Osteoblast (primary cell): ENCODE results near the gene VWCE. TPM values are rescaled to one million over a fixed set of nuclear protein-coding genes. Genes with fewer than 3 reads are reported as not detected.
A peak's percentile ranks its signal among the peaks of the same experiment; 100 is the strongest.

Experiments
- DNase-seq: peaks from one replicate; pipeline ENCODE4 v3.0.0; 2011; ENCODE audit warnings: low spot score, mixed read lengths; ENCODE audit not compliant: insufficient read length; ENCODE audit errors: missing footprints
- H2AFZ ChIP-seq: 2 replicates; pipeline ENCODE4 v1.6.0; 2011; ENCODE audit warnings: mild to moderate bottlenecking, low read length
- H3K27ac ChIP-seq: 2 replicates; pipeline ENCODE4 v1.5.1; 2011; ENCODE audit warnings: mild to moderate bottlenecking, low read depth, low read length, moderate library complexity
- H3K27me3 ChIP-seq: 2 replicates; pipeline ENCODE4 v1.6.0; 2012; ENCODE audit warnings: mild to moderate bottlenecking, control low read depth, inconsistent platforms, low read length, moderate library complexity; ENCODE audit not compliant: insufficient read depth
- H3K36me3 ChIP-seq: 2 replicates; pipeline ENCODE4 v1.5.1; 2011; ENCODE audit warnings: mild to moderate bottlenecking, low read length, control low read depth, moderate library complexity; ENCODE audit not compliant: insufficient read depth
- H3K4me1 ChIP-seq: 2 replicates; pipeline ENCODE4 v1.5.1; 2011; ENCODE audit warnings: mild to moderate bottlenecking, low read length, control low read depth, moderate library complexity; ENCODE audit not compliant: insufficient read depth
- H3K4me2 ChIP-seq: 2 replicates; pipeline ENCODE4 v1.6.0; 2011; ENCODE audit warnings: mild to moderate bottlenecking, low read length; ENCODE audit not compliant: insufficient read depth
- H3K4me3 ChIP-seq: fragments of 200-600 bp; sonication (generic); 3 replicates; pipeline ENCODE4 v1.5.1; 2012; ENCODE audit warnings: mild to moderate bottlenecking, low read length, inconsistent platforms; ENCODE audit not compliant: insufficient read depth
- H3K79me2 ChIP-seq: 2 replicates; pipeline ENCODE4 v1.6.0; 2012; ENCODE audit warnings: mild to moderate bottlenecking, low read length, control low read depth, inconsistent platforms; ENCODE audit not compliant: insufficient read depth
- H3K9me3 ChIP-seq: 2 replicates; pipeline ENCODE4 v1.5.1; 2011; ENCODE audit warnings: low read depth, low read length, control low read depth
- H4K20me1 ChIP-seq: 2 replicates; pipeline ENCODE4 v1.6.0; 2012; ENCODE audit warnings: mild to moderate bottlenecking, low read length, control low read depth; ENCODE audit not compliant: insufficient read depth
- total RNA-seq: library from RNA; depleted of rRNA; stranded (reverse); fragments of >200 nt; gene quantifications from 2 replicates; pipeline ENCODE4 v1.2.3, GENCODE V29; 2012
- TF ChIP-seq, protein P1 (sequence below): IDR thresholded peaks from 2 replicates; pipeline ENCODE4 v1.5.1; 2011; ENCODE audit warnings: mild to moderate bottlenecking, low read depth, low read length, moderate library complexity; ENCODE audit errors: extremely low read depth

The VWCE gene
- total RNA-seq, 1 donor: 4.7 TPM

DNA sequence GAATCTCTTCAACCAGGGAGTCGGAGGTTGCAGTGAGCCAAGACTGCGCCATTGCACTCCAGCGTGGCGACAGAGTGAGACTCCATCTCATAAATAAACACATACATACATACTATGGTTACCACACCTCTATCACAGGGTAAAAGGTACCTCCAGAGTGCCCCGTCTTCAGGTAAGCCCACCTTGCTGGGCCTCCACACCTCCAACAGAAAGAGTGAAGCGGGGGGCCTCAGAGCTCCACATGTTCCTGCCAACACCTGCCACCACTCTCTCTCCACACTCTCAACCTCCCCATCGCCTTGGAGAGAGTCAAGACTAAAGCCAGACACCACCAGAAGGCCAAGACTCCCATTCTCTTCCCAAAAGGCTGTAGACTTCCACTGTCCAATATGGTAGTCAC lies 10.3 kb upstream of the VWCE start:
- Histone ChIP-seq H3K79me2 (peaks cover 3% of the 10 kb centered on the region), H3K9me3 (no peaks in the 10 kb centered on the region), H3K4me1 (no peaks in the 10 kb centered on the region), H3K4me2 (no peak overlapping the region), H3K36me3 (peaks cover 93% of the 10 kb centered on the region), H3K27ac (no peak overlapping the region), H3K4me3 (no peak overlapping the region), H4K20me1 (peaks cover 58% of the 10 kb centered on the region), H2AFZ (no peak overlapping the region), H3K27me3 (no peaks in the 10 kb centered on the region)
- no peak for DNase-seq
- TF ChIP-seq, protein P1, sequence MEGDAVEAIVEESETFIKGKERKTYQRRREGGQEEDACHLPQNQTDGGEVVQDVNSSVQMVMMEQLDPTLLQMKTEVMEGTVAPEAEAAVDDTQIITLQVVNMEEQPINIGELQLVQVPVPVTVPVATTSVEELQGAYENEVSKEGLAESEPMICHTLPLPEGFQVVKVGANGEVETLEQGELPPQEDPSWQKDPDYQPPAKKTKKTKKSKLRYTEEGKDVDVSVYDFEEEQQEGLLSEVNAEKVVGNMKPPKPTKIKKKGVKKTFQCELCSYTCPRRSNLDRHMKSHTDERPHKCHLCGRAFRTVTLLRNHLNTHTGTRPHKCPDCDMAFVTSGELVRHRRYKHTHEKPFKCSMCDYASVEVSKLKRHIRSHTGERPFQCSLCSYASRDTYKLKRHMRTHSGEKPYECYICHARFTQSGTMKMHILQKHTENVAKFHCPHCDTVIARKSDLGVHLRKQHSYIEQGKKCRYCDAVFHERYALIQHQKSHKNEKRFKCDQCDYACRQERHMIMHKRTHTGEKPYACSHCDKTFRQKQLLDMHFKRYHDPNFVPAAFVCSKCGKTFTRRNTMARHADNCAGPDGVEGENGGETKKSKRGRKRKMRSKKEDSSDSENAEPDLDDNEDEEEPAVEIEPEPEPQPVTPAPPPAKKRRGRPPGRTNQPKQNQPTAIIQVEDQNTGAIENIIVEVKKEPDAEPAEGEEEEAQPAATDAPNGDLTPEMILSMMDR: no peak

DNA sequence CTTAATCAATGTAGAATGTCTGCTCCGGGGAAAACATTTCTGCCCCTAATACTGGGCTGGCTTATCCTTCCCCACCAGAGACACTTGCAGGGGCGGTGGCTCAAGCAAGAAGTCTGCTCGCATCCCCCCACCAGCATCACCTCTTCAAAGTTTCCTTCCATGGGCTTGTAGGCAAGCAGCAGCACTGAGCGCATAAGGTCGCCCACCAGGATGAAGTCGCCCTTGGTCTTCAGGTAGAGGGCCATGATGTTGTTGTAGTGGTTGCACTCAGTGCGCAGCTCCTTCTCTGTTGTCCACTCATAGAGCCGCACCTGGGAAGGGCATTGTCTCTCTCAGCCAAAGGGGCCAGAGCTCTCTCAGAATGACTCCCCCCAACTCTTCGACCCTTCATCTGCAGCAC lies 8.6 kb upstream of the VWCE start:
- Histone ChIP-seq H3K36me3 (peaks cover 88% of the 10 kb centered on the region), H3K79me2 (peaks cover 2% of the 10 kb centered on the region), H3K4me2 (no peak overlapping the region), H3K27ac (no peak overlapping the region), H4K20me1 (peaks cover 45% of the 10 kb centered on the region), H2AFZ (no peak overlapping the region), H3K4me1 (peaks cover 5% of the 10 kb centered on the region), H3K9me3 (no peaks in the 10 kb centered on the region), H3K4me3 (no peak overlapping the region), H3K27me3 (no peaks in the 10 kb centered on the region)
- TF ChIP-seq, protein P1: no peak
- DNase-seq: no peak

DNA sequence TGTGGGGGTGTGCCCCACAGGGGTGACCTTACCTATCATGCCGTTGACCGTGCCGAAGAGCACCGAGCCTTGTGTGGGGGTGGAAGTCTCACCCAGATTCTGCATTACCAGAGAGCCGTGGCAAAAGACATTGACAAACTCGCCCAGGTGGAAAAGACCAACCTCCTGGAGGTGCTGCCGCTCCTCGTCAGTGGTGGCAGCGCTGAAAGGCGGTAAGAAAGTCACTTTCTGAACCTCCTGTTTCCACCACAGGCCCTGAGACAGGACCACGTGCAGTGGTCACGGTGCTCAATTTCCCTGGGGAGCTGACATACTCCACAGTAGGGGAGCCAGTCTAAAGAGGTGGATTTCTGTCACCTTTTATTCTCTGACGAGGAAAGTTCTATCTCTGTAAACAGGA lies 7.4 kb upstream of the VWCE start:
- no peak for DNase-seq
- peaks cover 76% of the 10 kb centered on the region for H3K36me3 ChIP-seq

DNA sequence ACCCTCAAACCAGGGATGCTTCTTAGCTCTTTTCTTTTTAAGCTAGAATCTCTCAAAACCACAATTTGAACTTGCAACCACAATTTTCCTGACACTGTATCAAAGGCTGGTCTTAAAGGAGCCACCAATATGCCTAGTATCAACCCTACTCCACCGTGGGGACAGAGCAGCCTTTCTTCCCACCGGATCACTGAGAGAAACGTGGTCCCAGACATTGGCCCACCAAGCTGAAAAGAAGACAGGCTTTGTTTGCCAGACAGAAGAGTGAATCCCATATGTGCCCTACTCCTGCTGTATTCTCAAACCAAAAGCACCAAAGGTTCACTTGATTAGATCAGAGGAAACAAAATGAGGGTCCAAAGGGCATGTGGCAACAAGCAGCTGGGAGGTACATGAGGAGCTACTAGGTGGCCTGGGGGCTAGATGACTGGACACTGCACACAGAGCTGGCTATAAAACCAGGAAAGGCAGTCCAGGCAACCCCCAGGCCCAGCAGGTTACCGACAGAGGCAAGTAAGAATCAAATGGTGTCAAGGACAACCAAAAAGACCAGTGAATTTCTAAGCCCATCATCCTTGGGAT lies 3.6 kb upstream of the VWCE start:
- Histone ChIP-seq H4K20me1 (peaks cover 14% of the 10 kb centered on the region), H2AFZ (no peak overlapping the region), H3K9me3 (no peaks in the 10 kb centered on the region), H3K79me2 (no peaks in the 10 kb centered on the region), H3K27ac (peak overlapping the region; percentile 94), H3K4me1 (peaks cover 40% of the 10 kb centered on the region), H3K4me2 (peak overlapping the region; percentile 35), H3K36me3 (peaks cover 45% of the 10 kb centered on the region), H3K4me3 (no peak overlapping the region), H3K27me3 (no peaks in the 10 kb centered on the region)
- DNase-seq: no peak
- TF ChIP-seq, protein P1: no peak

More for the DNA sequence above, 7.4 kb upstream of the VWCE start:
- no peak overlapping the region for H3K27ac ChIP-seq
- peaks cover 17% of the 10 kb centered on the region for H3K4me1 ChIP-seq
- H2AFZ ChIP-seq: no peak overlapping the region
- TF ChIP-seq, protein P1: no peak
- no peak overlapping the region for H3K4me2 ChIP-seq
- H3K79me2 ChIP-seq: no peaks in the 10 kb centered on the region
- H3K4me3 ChIP-seq: no peak overlapping the region
- H4K20me1 ChIP-seq: peaks cover 37% of the 10 kb centered on the region
- no peaks in the 10 kb centered on the region for H3K9me3 ChIP-seq
- no peaks in the 10 kb centered on the region for H3K27me3 ChIP-seq
